Caki2 (cell line): ENCODE results near the gene EPHA2. TPM values are rescaled to one million over a fixed set of nuclear protein-coding genes. Genes with fewer than 3 reads are reported as not detected.
A peak's percentile ranks its signal among the peaks of the same experiment; 100 is the strongest.

Experiments
- DNase-seq: peaks from one replicate; pipeline ENCODE4 v3.0.0-alpha.2; 2015; ENCODE audit warnings: low read depth
- in situ Hi-C: cut with HindIII; loops from 2 replicates; pipeline ENCODE4 v1.10.0; 2016; ENCODE audit warnings: low sequenced_read_pairs, low pct_unique_long_range_greater_than_20kb, mixed read lengths
- total RNA-seq: library from RNA; depleted of rRNA; stranded (reverse); fragments of >200 nt; shearing (Covaris generic); gene quantifications from 2 replicates; pipeline ENCODE4 v1.2.3, GENCODE V29; 2014; ENCODE audit warnings: low replicate concordance

EPHA2 gene
- total RNA-seq, 1 experiment from 2014 or later = 64.0 TPM

- no peak for DNase-seq
- in situ Hi-C loops = no loop called here
Observed at GRCh38 chr1:16153999-16154673, 1.7 kb downstream of the EPHA2 start.

- in situ Hi-C loops = no loop called here
Observed at GRCh38 chr1:16153096-16153998, 2.5 kb downstream of the EPHA2 start.

GRCh38 chr1:16152481-16153087 is 3.3 kb downstream of the EPHA2 start:
- in situ Hi-C loops = no loop called here
- peak; percentile 69 for DNase-seq

More at GRCh38 chr1:16153096-16153998, 2.5 kb downstream of the EPHA2 start:
- DNase-seq = no peak

GRCh38 chr1:16151995-16152384 is 3.9 kb downstream of the EPHA2 start:
- DNase-seq = no peak
- in situ Hi-C loops = no loop called here

GRCh38 chr1:16151196-16151994 is 4.5 kb downstream of the EPHA2 start:
- in situ Hi-C loops = no loop called here
- DNase-seq = no peak

GRCh38 chr1:16150508-16150907 is 5.4 kb downstream of the EPHA2 start:
- in situ Hi-C loops = no loop called here
- DNase-seq = no peak

GRCh38 chr1:16149702-16150488 is 6.0 kb downstream of the EPHA2 start:
- no peak for DNase-seq
- in situ Hi-C loops = no loop called here

- DNase-seq = no peak
- in situ Hi-C loops = no loop called here
Observed at GRCh38 chr1:16149146-16149545, 6.7 kb downstream of the EPHA2 start.

GRCh38 chr1:16148329-16149092 is 7.4 kb downstream of the EPHA2 start:
- no peak for DNase-seq
- in situ Hi-C loops = no loop called here

- in situ Hi-C loops = no loop called here
- no peak for DNase-seq
Observed at GRCh38 chr1:16147156-16147926, 8.5 kb downstream of the EPHA2 start.

- in situ Hi-C loops = no loop called here
- DNase-seq = peak; percentile 83
Observed at GRCh38 chr1:16146279-16147155, 9.4 kb downstream of the EPHA2 start.

- peak; percentile 85 for DNase-seq
- in situ Hi-C loops = no loop called here
Observed at GRCh38 chr1:16145662-16146278, 10.1 kb downstream of the EPHA2 start.

GRCh38 chr1:16145030-16145661 is 10.7 kb downstream of the EPHA2 start:
- in situ Hi-C loops = no loop called here
- DNase-seq = peak; percentile 92

GRCh38 chr1:16144325-16145029 is 11.4 kb downstream of the EPHA2 start:
- in situ Hi-C loops = no loop called here
- DNase-seq = peak; percentile 62
